Mammary epithelial cell (primary cell): ENCODE data around the gene CCL21.

Experiments
- EZH2 ChIP-seq: IDR thresholded peaks from 2 replicates; pipeline ENCODE4 v1.6.1; 2012; ENCODE audit warnings: low read length, inconsistent platforms, borderline replicate concordance
- TF ChIP-seq, protein P1 (sequence below), 2 donors: IDR thresholded peaks in 1 of 2; conservative IDR thresholded peaks in 1 of 2; 2 replicates each; pipeline ENCODE4 v1.5.1; 2011 to 2012; ENCODE audit warnings: inconsistent platforms in 2 of 2, low read length in 2 of 2, mild to moderate bottlenecking in 2 of 2, control low read depth in 1 of 2, low read depth in 1 of 2; ENCODE audit not compliant: insufficient read depth in 1 of 2; ENCODE audit errors: extremely low read depth in 1 of 2

DNA sequence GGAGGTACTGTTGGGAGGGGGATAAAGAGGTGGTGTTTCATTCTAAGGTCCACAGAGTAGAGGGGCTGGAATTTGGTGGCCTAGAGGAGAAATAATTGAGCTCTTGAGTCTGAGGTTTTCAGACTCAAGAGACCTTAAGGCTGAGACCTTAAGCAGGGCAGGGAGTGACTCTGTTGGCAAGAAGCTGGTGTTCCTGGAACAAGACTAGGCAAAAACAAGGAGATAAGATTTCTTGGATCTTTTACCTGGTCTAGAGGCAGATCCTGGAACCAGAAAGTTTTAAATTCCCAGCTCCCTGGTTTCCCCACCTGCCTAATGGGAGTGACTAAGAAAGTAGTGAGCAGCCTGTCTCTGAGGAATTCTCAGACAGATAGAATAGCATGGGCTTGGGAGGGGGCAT lies 4.1 kb upstream of the CCL21 start:
- TF ChIP-seq, protein P1, sequence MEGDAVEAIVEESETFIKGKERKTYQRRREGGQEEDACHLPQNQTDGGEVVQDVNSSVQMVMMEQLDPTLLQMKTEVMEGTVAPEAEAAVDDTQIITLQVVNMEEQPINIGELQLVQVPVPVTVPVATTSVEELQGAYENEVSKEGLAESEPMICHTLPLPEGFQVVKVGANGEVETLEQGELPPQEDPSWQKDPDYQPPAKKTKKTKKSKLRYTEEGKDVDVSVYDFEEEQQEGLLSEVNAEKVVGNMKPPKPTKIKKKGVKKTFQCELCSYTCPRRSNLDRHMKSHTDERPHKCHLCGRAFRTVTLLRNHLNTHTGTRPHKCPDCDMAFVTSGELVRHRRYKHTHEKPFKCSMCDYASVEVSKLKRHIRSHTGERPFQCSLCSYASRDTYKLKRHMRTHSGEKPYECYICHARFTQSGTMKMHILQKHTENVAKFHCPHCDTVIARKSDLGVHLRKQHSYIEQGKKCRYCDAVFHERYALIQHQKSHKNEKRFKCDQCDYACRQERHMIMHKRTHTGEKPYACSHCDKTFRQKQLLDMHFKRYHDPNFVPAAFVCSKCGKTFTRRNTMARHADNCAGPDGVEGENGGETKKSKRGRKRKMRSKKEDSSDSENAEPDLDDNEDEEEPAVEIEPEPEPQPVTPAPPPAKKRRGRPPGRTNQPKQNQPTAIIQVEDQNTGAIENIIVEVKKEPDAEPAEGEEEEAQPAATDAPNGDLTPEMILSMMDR (conservative IDR thresholded peaks at IDR 0.05 in 1 of 2, IDR thresholded peaks at IDR 0.05 in 1 of 2; ENCODE audit: extremely low read depth in 1 of 2, insufficient read depth in 1 of 2, low read depth in 1 of 2, low read length in 2 of 2), result no peak
- TF ChIP-seq EZH2, result no peak
